Measurements from ENCODE around the gene HGFAC. TPM values are rescaled to one million over a fixed set of nuclear protein-coding genes. Genes with fewer than 3 reads are reported as not detected.

HGFAC gene
- total RNA-seq, 1 experiment from 2014 or later, result 0.37 TPM

DNA sequence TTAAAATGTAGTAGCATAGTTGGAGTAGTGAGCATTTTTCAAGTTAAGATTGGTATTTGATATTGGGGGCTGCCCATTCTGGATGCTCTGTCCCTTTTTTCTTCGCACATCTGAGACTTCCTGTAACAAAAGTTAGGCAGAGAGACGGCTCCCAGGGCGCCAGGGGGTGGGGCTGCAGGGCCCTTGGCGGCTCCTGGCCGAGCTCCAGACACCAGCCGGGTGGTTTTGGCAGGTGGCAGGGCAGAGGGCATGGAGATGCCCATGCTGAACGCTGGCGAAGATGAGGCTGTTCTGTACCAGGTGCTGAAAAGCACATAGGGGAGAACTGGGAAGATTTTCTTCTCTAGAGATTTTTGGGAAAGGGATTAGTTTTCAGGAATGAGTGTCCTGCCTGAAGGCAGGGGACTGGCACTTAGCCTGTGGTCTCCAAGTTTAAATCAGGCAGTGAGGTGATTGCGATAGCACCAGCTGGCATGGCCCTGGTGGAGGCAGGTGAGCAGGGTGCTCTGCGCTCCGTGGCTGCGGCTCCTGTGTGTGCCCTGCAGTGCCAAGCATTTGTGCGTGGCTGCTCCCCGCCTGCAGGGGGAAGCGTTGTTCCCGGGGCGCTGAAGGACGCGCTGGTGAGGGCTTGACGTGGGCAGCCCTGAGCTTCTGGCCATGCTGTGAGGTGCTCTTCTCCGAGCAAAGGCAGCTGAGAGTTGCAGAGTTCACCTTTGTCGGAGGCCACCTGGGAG, 23.6 kb upstream of the HGFAC start:
- Histone ChIP-seq H3K9me3 (ENCODE audit: control insufficient read depth, low read depth, low read length) (no peaks in the 10 kb centered on the region), H4K5ac (ENCODE audit: insufficient read length, low read depth, low read length) (no peak overlapping the region), H2BK120ac (ENCODE audit: low read depth, low read length, poor library complexity, severe bottlenecking) (no peak overlapping the region), H3K27ac (ENCODE audit: insufficient read length, low read depth, low read length) (no peak overlapping the region), H3K23ac (ENCODE audit: insufficient read length, low read depth, low read length) (no peak overlapping the region), H3K23me2 (ENCODE audit: insufficient read length, low read depth, low read length, poor library complexity, severe bottlenecking) (no peaks in the 10 kb centered on the region), H2BK15ac (ENCODE audit: low read depth, low read length) (no peak overlapping the region), H2BK20ac (ENCODE audit: low read depth, low read length, poor library complexity, severe bottlenecking) (no peak overlapping the region), H3K4me2 (ENCODE audit: insufficient read depth, insufficient read length, low read length) (no peak overlapping the region), H2BK12ac (ENCODE audit: insufficient read length, low read depth, low read length) (no peak overlapping the region), H4K20me1 (ENCODE audit: control insufficient read depth, insufficient read depth, insufficient read length) (no peaks in the 10 kb centered on the region), H3K56ac (ENCODE audit: insufficient read length, low read depth, low read length) (no peak overlapping the region), H3K4ac (ENCODE audit: low read depth, low read length) (no peak overlapping the region), H2AK5ac (ENCODE audit: insufficient read length, low read length) (no peak overlapping the region), H3K79me2 (ENCODE audit: insufficient read depth, low read length) (no peaks in the 10 kb centered on the region), H4K8ac (replicated peaks; ENCODE audit: insufficient read length, low read depth, low read length) (no peak overlapping the region), H3K27me3 (ENCODE audit: insufficient read depth, low read length) (no peaks in the 10 kb centered on the region), H2BK5ac (ENCODE audit: insufficient read length, low read length) (no peak overlapping the region), H3K14ac (ENCODE audit: insufficient read depth, low read length) (no peak overlapping the region), H3K18ac (ENCODE audit: insufficient read length, low read depth, low read length) (no peak overlapping the region), H3T11ph (ENCODE audit: low read length) (no peak overlapping the region), H3K4me1 (ENCODE audit: insufficient read depth, low read length) (no peaks in the 10 kb centered on the region), H2AFZ (ENCODE audit: low read length) (no peak overlapping the region), H4K91ac (ENCODE audit: insufficient read length, low read depth, low read length) (no peak overlapping the region), H3K79me1 (ENCODE audit: insufficient read depth, low read depth, low read length, poor library complexity, severe bottlenecking) (no peaks in the 10 kb centered on the region), H3K9ac (ENCODE audit: extremely low read depth, insufficient read length, low read length) (no peak overlapping the region)
- Mint-ChIP-seq H3K36me3 (ENCODE audit: insufficient read depth in 1 of 3, low read depth in 3 of 3) (peaks cover 0 to 33% (median 2%) of the 10 kb centered on the region in 3 experiments; a peak in 5 of 7 replicates), H3K4me3 (no peak overlapping the region), H3K27ac (no peak overlapping the region), H3K9me3 (no peaks in the 10 kb centered on the region), H3K27me3 (ENCODE audit: low read depth) (no peaks in the 10 kb centered on the region; the same call in 1 of the 2 replicates), H3K4me1 (peaks cover 0 to 4% of the 10 kb centered on the region in 2 experiments; a peak in 1 of 4 replicates)
- TF ChIP-seq, protein P1, sequence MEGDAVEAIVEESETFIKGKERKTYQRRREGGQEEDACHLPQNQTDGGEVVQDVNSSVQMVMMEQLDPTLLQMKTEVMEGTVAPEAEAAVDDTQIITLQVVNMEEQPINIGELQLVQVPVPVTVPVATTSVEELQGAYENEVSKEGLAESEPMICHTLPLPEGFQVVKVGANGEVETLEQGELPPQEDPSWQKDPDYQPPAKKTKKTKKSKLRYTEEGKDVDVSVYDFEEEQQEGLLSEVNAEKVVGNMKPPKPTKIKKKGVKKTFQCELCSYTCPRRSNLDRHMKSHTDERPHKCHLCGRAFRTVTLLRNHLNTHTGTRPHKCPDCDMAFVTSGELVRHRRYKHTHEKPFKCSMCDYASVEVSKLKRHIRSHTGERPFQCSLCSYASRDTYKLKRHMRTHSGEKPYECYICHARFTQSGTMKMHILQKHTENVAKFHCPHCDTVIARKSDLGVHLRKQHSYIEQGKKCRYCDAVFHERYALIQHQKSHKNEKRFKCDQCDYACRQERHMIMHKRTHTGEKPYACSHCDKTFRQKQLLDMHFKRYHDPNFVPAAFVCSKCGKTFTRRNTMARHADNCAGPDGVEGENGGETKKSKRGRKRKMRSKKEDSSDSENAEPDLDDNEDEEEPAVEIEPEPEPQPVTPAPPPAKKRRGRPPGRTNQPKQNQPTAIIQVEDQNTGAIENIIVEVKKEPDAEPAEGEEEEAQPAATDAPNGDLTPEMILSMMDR (conservative IDR thresholded peaks at IDR 0.05), result peak; percentile 61
- DNase-seq, result no peak
- no CpG with 5 or more reads among the region's 22 CpGs for WGBS (ENCODE audit: extremely low coverage, insufficient read length, low lambda C conversion rate)

Measured in H9 (cell line).